Neuronal stem cell (in vitro differentiated cells): ENCODE measurements around the gene BMF.

ENCODE experiments used
- DNase-seq: peaks from one replicate; pipeline ENCODE4 v3.0.0-alpha.2; 2013; ENCODE audit warnings: low spot score
- H2AFZ ChIP-seq: one replicate; pipeline ENCODE4 v1.6.1; 2013; ENCODE audit warnings: mild to moderate bottlenecking, low read length, inconsistent platforms
- H2AK5ac ChIP-seq: 2 replicates; pipeline ENCODE4 v1.6.1; 2013; ENCODE audit warnings: low read depth, mild to moderate bottlenecking, inconsistent platforms, low read length, moderate library complexity, mixed read lengths
- H2BK120ac ChIP-seq: 2 replicates; pipeline ENCODE4 v1.6.1; 2013; ENCODE audit warnings: low read depth, mild to moderate bottlenecking, inconsistent platforms, low read length, moderate library complexity, mixed read lengths
- H2BK12ac ChIP-seq: one replicate; pipeline ENCODE4 v1.6.1; 2013; ENCODE audit warnings: low read length, inconsistent platforms
- H2BK15ac ChIP-seq: 2 replicates; pipeline ENCODE4 v1.6.1; 2013; ENCODE audit warnings: mild to moderate bottlenecking, low read length, inconsistent platforms, mixed read lengths
- H2BK5ac ChIP-seq: one replicate; pipeline ENCODE4 v1.6.1; 2013; ENCODE audit warnings: inconsistent platforms, mild to moderate bottlenecking, low read length, moderate library complexity
- H3K14ac ChIP-seq: one replicate; pipeline ENCODE4 v1.6.1; 2013; ENCODE audit warnings: low read length, inconsistent platforms
- H3K18ac ChIP-seq: 2 replicates; pipeline ENCODE4 v1.6.1; 2013; ENCODE audit warnings: low read length, inconsistent platforms
- H3K23ac ChIP-seq: 2 replicates; pipeline ENCODE4 v1.6.1; 2013; ENCODE audit warnings: low read depth, mild to moderate bottlenecking, mixed read lengths, low read length, inconsistent platforms; ENCODE audit not compliant: poor library complexity
- H3K27ac ChIP-seq: replicated peaks from 3 replicates; pipeline ENCODE4 v1.5.1; 2013; ENCODE audit warnings: low read length, inconsistent platforms
- H3K27me3 ChIP-seq, 3 experiments: 2 replicates each; pipeline ENCODE4 v1.6.1; 2013; ENCODE audit warnings: low read length in 3 of 3, mild to moderate bottlenecking in 2 of 3, inconsistent platforms in 1 of 3, low read depth in 1 of 3, mixed read lengths in 1 of 3, moderate library complexity in 1 of 3; ENCODE audit not compliant: control insufficient read depth in 3 of 3, insufficient read depth in 3 of 3
- H3K36me3 ChIP-seq, 2 donors: replicated peaks in 1 of 2; 2 replicates each; pipeline ENCODE4 v1.6.1; 2013; ENCODE audit warnings: low read length in 2 of 2; ENCODE audit not compliant: control insufficient read depth in 2 of 2, insufficient read depth in 2 of 2
- H3K4ac ChIP-seq: 2 replicates; pipeline ENCODE4 v1.6.1; 2013; ENCODE audit warnings: inconsistent platforms, mild to moderate bottlenecking, low read length, moderate library complexity
- H3K4me1 ChIP-seq, 2 donors: 1 replicate in 1 of 2; 2 replicates in 1 of 2; pipeline ENCODE4 v1.6.1; 2013; ENCODE audit warnings: low read length in 2 of 2, low read depth in 1 of 2; ENCODE audit not compliant: control insufficient read depth in 2 of 2, insufficient read depth in 1 of 2
- H3K4me2 ChIP-seq: one replicate; pipeline ENCODE4 v1.6.1; 2013; ENCODE audit warnings: mild to moderate bottlenecking, low read length, inconsistent platforms; ENCODE audit not compliant: insufficient read depth, poor library complexity, severe bottlenecking
- H3K4me3 ChIP-seq, 2 donors: 2 replicates each; pipeline ENCODE4 v1.5.1; 2013; ENCODE audit warnings: low read length in 2 of 2, mild to moderate bottlenecking in 2 of 2, inconsistent platforms in 1 of 2, moderate library complexity in 1 of 2
- H3K79me1 ChIP-seq: one replicate; pipeline ENCODE4 v1.6.1; 2013; ENCODE audit warnings: low read depth, mild to moderate bottlenecking, inconsistent platforms, low read length, moderate library complexity
- H3K9ac ChIP-seq: one replicate; pipeline ENCODE4 v1.6.1; 2013; ENCODE audit warnings: mild to moderate bottlenecking, low read depth, low read length, inconsistent platforms; ENCODE audit not compliant: poor library complexity
- H3K9me3 ChIP-seq, 2 donors: replicated peaks in 1 of 2; 2 replicates each; pipeline versions ENCODE3 to v1.6.1; 2013; ENCODE audit warnings: low read length in 2 of 2, mild to moderate bottlenecking in 2 of 2, inconsistent platforms in 1 of 2, low read depth in 1 of 2, mixed read lengths in 1 of 2, moderate library complexity in 1 of 2; ENCODE audit not compliant: control insufficient read depth in 2 of 2, insufficient read depth in 1 of 2
- H4K8ac ChIP-seq: one replicate; pipeline ENCODE4 v1.6.1; 2013; ENCODE audit warnings: low read depth, mild to moderate bottlenecking, inconsistent platforms, low read length, moderate library complexity
- H4K91ac ChIP-seq: one replicate; pipeline ENCODE4 v1.6.1; 2013; ENCODE audit warnings: low read length, low read depth, mild to moderate bottlenecking, inconsistent platforms; ENCODE audit not compliant: poor library complexity
- WGBS, 2 donors: extraction: QIAGEN DNeasy Blood & Tissue Kit; methylation state at CpG; one replicate each; pipeline ENCODE4 v1.1.7; 2013; ENCODE audit warnings: missing lambda C conversion rate in 2 of 2, mixed read lengths in 1 of 2; ENCODE audit not compliant: insufficient read length in 2 of 2, insufficient replicate concordance in 1 of 2; ENCODE audit errors: extremely low coverage in 2 of 2; 5-methylcytosine and 5-hydroxymethylcytosine counted together

The BMF gene

GRCh38 chr15:40134885-40135284, 26.2 kb upstream of the BMF start:
- H2BK12ac ChIP-seq, result no peak overlapping the region
- peaks cover 0 to 3% (median 0%) of the 10 kb centered on the region in 3 experiments for H3K27me3 ChIP-seq
- DNase-seq, result no peak
- no peak overlapping the region for H3K14ac ChIP-seq
- H2AK5ac ChIP-seq, result no peak overlapping the region
- H4K8ac ChIP-seq, result no peak overlapping the region
- no peak overlapping the region for H3K23ac ChIP-seq
- H2BK120ac ChIP-seq, result no peak overlapping the region
- H3K9ac ChIP-seq, result no peak overlapping the region
- no peak overlapping the region for H2BK15ac ChIP-seq
- no CpG with 5 or more reads among the region's 9 CpGs for WGBS, 2 donors
- H2BK5ac ChIP-seq, result no peak overlapping the region
- no peaks in the 10 kb centered on the region for H3K36me3 ChIP-seq
- no peak overlapping the region for H2AFZ ChIP-seq
- H3K4me2 ChIP-seq, result no peak overlapping the region
- H3K27ac ChIP-seq, result no peak overlapping the region
- H3K79me1 ChIP-seq, result no peaks in the 10 kb centered on the region
- no peaks in the 10 kb centered on the region for H3K9me3 ChIP-seq
- H3K18ac ChIP-seq, result no peak overlapping the region
- H3K4ac ChIP-seq, result no peak overlapping the region
- peaks cover 13 to 14% of the 10 kb centered on the region in 2 donors for H3K4me1 ChIP-seq
- no peak overlapping the region for H4K91ac ChIP-seq
- no peak overlapping the region for H3K4me3 ChIP-seq

GRCh38 chr15:40133544-40133943, 24.9 kb upstream of the BMF start:
- H3K27ac ChIP-seq, result no peak overlapping the region
- no peaks in the 10 kb centered on the region for H3K9me3 ChIP-seq
- H2BK15ac ChIP-seq, result no peak overlapping the region
- no peak overlapping the region for H3K4ac ChIP-seq
- no peak overlapping the region for H4K91ac ChIP-seq
- H4K8ac ChIP-seq, result no peak overlapping the region
- H2BK5ac ChIP-seq, result no peak overlapping the region
- H3K9ac ChIP-seq, result no peak overlapping the region
- H2BK12ac ChIP-seq, result no peak overlapping the region
- H3K27me3 ChIP-seq, result peaks cover 0 to 8% (median 0%) of the 10 kb centered on the region in 3 experiments
- H3K18ac ChIP-seq, result peak overlapping the region; percentile 44
- no peak overlapping the region for H3K4me3 ChIP-seq
- H2AFZ ChIP-seq, result no peak overlapping the region
- no peak overlapping the region for H3K14ac ChIP-seq
- no peak for DNase-seq
- H2BK120ac ChIP-seq, result no peak overlapping the region
- peaks cover 13 to 14% of the 10 kb centered on the region in 2 donors for H3K4me1 ChIP-seq
- H3K79me1 ChIP-seq, result no peaks in the 10 kb centered on the region
- H3K23ac ChIP-seq, result no peak overlapping the region
- no peaks in the 10 kb centered on the region for H3K36me3 ChIP-seq
- WGBS, 2 donors, result no CpG with 5 or more reads among the region's 13 CpGs
- H2AK5ac ChIP-seq, result no peak overlapping the region
- no peak overlapping the region for H3K4me2 ChIP-seq

- no peak overlapping the region for H2BK5ac ChIP-seq
- H3K36me3 ChIP-seq, result no peaks in the 10 kb centered on the region
- no peak overlapping the region for H3K4me3 ChIP-seq
- H3K18ac ChIP-seq, result no peak overlapping the region
- H3K4me2 ChIP-seq, result no peak overlapping the region
- H3K79me1 ChIP-seq, result no peaks in the 10 kb centered on the region
- peaks cover 0 to 10% (median 0%) of the 10 kb centered on the region in 3 experiments for H3K27me3 ChIP-seq
- no peak overlapping the region for H2AK5ac ChIP-seq
- no peak overlapping the region for H3K4ac ChIP-seq
- no peak overlapping the region for H4K8ac ChIP-seq
- no peaks in the 10 kb centered on the region for H3K9me3 ChIP-seq
- peaks cover 2% of the 10 kb centered on the region in 2 donors for H3K4me1 ChIP-seq
- no peak overlapping the region for H3K27ac ChIP-seq
- DNase-seq, result no peak
- no peak overlapping the region for H3K14ac ChIP-seq
- H4K91ac ChIP-seq, result no peak overlapping the region
- no CpG with 5 or more reads among the region's 19 CpGs for WGBS, 2 donors
- H2BK15ac ChIP-seq, result no peak overlapping the region
- H2BK120ac ChIP-seq, result no peak overlapping the region
- H2AFZ ChIP-seq, result no peak overlapping the region
- H3K9ac ChIP-seq, result no peak overlapping the region
- no peak overlapping the region for H2BK12ac ChIP-seq
- H3K23ac ChIP-seq, result no peak overlapping the region
Observed at GRCh38 chr15:40130799-40131502, 22.3 kb upstream of the BMF start.

- H3K79me1 ChIP-seq, result no peaks in the 10 kb centered on the region
- H2BK12ac ChIP-seq, result no peak overlapping the region
- no peak overlapping the region for H3K27ac ChIP-seq
- H2BK5ac ChIP-seq, result no peak overlapping the region
- no CpG with 5 or more reads among the region's 5 CpGs for WGBS, 2 donors
- H4K91ac ChIP-seq, result no peak overlapping the region
- H2BK120ac ChIP-seq, result no peak overlapping the region
- no peak overlapping the region for H2AK5ac ChIP-seq
- no peak overlapping the region for H3K4me3 ChIP-seq
- no peak overlapping the region for H4K8ac ChIP-seq
- H3K4me1 ChIP-seq, result no peaks in the 10 kb centered on the region
- no peak overlapping the region for H3K23ac ChIP-seq
- no peak overlapping the region for H3K4ac ChIP-seq
- H3K9ac ChIP-seq, result no peak overlapping the region
- H3K9me3 ChIP-seq, result no peaks in the 10 kb centered on the region
- no peak for DNase-seq
- peaks cover 0 to 9% (median 0%) of the 10 kb centered on the region in 3 experiments for H3K27me3 ChIP-seq
- H2BK15ac ChIP-seq, result no peak overlapping the region
- H2AFZ ChIP-seq, result no peak overlapping the region
- no peak overlapping the region for H3K4me2 ChIP-seq
- no peaks in the 10 kb centered on the region for H3K36me3 ChIP-seq
- no peak overlapping the region for H3K18ac ChIP-seq
- H3K14ac ChIP-seq, result no peak overlapping the region
Observed at GRCh38 chr15:40130118-40130517, 21.4 kb upstream of the BMF start.
